GM12878 (cell line): ENCODE data around the gene SEPSECS. TPM values are rescaled to one million over a fixed set of nuclear protein-coding genes. Genes with fewer than 3 reads are reported as not detected.

ENCODE experiments used
- ATAC-seq: fragments of 200-7000 bp; cut with Tn5 transposase; 3 replicates; pipeline ENCODE4 v1.9.1; 2020; ENCODE audit warnings: mild to moderate bottlenecking, moderate library complexity
- BruUV-seq: library from RNA; stranded (reverse); fragments of 400-500 nt; replicated peaks from 2 replicates; lab custom pipeline; 2021; lab: Mats Ljungman, UMichigan
- CTCF ChIA-PET: fragments of 300-600 bp; sonication (Branson Sonifier 250); formaldehyde crosslinking; extraction: SDS; loops from one replicate; lab custom pipeline; 2021; ENCODE audit warnings: inconsistent platforms; lab: Yijun Ruan, JAX
- POLR2A ChIA-PET: fragments of 350-600 bp; formaldehyde crosslinking; extraction: SDS; loops from one replicate; lab custom pipeline; 2021; ENCODE audit warnings: inconsistent platforms; lab: Charles Lee
- RAD21 ChIA-PET: fragments of 300-600 bp; sonication (Branson Sonifier 250); formaldehyde crosslinking; loops from one replicate; lab custom pipeline; 2023; ENCODE audit warnings: antibody characterized with exemption; ENCODE audit not compliant: unreplicated experiment; lab: Charles Lee
- SMC1A ChIA-PET: fragments of 300-600 bp; sonication (Branson Sonifier 250); formaldehyde crosslinking; loops from one replicate; lab custom pipeline; 2023; ENCODE audit not compliant: unreplicated experiment, uncharacterized antibody; lab: Charles Lee
- DNase-seq: peaks from one replicate; pipeline ENCODE4 v3.0.0-alpha.2; 2011; ENCODE audit warnings: low read depth, low spot score
- FAIRE-seq: peaks from 3 replicates; lab custom pipeline; 2011; peaks lifted over from hg19 to GRCh38; lab: Jason Lieb, UNC
- H2AFZ ChIP-seq: 2 replicates; pipeline ENCODE4 v1.6.0; 2011; ENCODE audit warnings: low read depth, low read length, control low read depth; ENCODE audit not compliant: control insufficient read depth
- H3K27ac ChIP-seq: 2 replicates; pipeline ENCODE4 v1.5.1; 2011; ENCODE audit warnings: control low read depth; ENCODE audit not compliant: control insufficient read depth, insufficient read depth
- H3K27me3 ChIP-seq, 2 experiments: replicated peaks in 1 of 2; 2 replicates each; pipeline versions ENCODE4 v1.6.0 to v1.6.1; 2011; ENCODE audit warnings: low read length in 1 of 2; ENCODE audit not compliant: control insufficient read depth in 2 of 2, insufficient read depth in 2 of 2
- H3K36me3 ChIP-seq, 2 experiments: 2 replicates each; pipeline ENCODE4 v1.5.1; 2011; ENCODE audit warnings: low read length in 1 of 2; ENCODE audit not compliant: control insufficient read depth in 2 of 2, insufficient read depth in 2 of 2
- H3K4me1 ChIP-seq: 2 replicates; pipeline ENCODE4 v1.6.1; 2011; ENCODE audit warnings: mild to moderate bottlenecking, low read length, moderate library complexity, mixed read lengths; ENCODE audit not compliant: control insufficient read depth, insufficient read depth
- H3K4me2 ChIP-seq: 2 replicates; pipeline ENCODE4 v1.6.0; 2011; ENCODE audit warnings: control low read depth; ENCODE audit not compliant: control insufficient read depth, insufficient read depth
- H3K4me3 ChIP-seq: fragments of 200-600 bp; sonication (generic); 2 replicates; pipeline ENCODE4 v1.5.1; 2016
- H3K79me2 ChIP-seq: 2 replicates; pipeline ENCODE4 v1.6.0; 2011; ENCODE audit warnings: low read length; ENCODE audit not compliant: control insufficient read depth, insufficient read depth
- H3K9ac ChIP-seq: 2 replicates; pipeline ENCODE4 v1.8.0; 2011; ENCODE audit warnings: low read length, control low read depth, mixed read lengths; ENCODE audit not compliant: control insufficient read depth, insufficient read depth
- H3K9me3 ChIP-seq: replicated peaks from 3 replicates; pipeline ENCODE4 v1.5.1; 2011; ENCODE audit warnings: mild to moderate bottlenecking, low read length; ENCODE audit not compliant: control insufficient read depth, insufficient read depth
- H4K20me1 ChIP-seq: 2 replicates; pipeline ENCODE4 v1.6.0; 2011; ENCODE audit not compliant: control insufficient read depth, insufficient read depth
- ASH2L ChIP-seq: fragments of 300-600, 200-600 bp; sonication (generic); IDR thresholded peaks from 2 replicates; pipeline ENCODE4 v1.6.1; 2017; ENCODE audit warnings: low read depth, mild to moderate bottlenecking, borderline replicate concordance
- CHD1 ChIP-seq: IDR thresholded peaks from 2 replicates; pipeline ENCODE4 v1.6.1; 2012; ENCODE audit warnings: low read depth, low read length, improper control_type of control experiment
- CREB1 ChIP-seq: IDR thresholded peaks from 2 replicates; pipeline ENCODE4 v1.6.1; 2012; ENCODE audit warnings: low read depth, mild to moderate bottlenecking, inconsistent platforms
- JUND ChIP-seq: IDR thresholded peaks from 2 replicates; pipeline ENCODE4 v1.6.1; 2012; ENCODE audit warnings: low read depth, mild to moderate bottlenecking, low read length, improper control_type of control experiment, moderate library complexity
- KAT2A ChIP-seq: conservative IDR thresholded peaks from 2 replicates; pipeline ENCODE4 v1.6.1; 2011; ENCODE audit warnings: low read depth, low read length; ENCODE audit not compliant: control insufficient read depth
- POLR2A ChIP-seq: IDR thresholded peaks from 2 replicates; pipeline ENCODE4 v1.6.1; 2011; ENCODE audit warnings: low read depth, mild to moderate bottlenecking, low read length
- POLR2AphosphoS5 ChIP-seq: IDR thresholded peaks from 2 replicates; pipeline ENCODE4 v1.6.1; 2011; ENCODE audit warnings: mild to moderate bottlenecking, low read length, inconsistent platforms
- RELA ChIP-seq: fragments of 450-650 bp; IDR thresholded peaks from 2 replicates; pipeline ENCODE4 v1.8.0; 2014; ENCODE audit warnings: borderline replicate concordance; ENCODE audit not compliant: partially characterized antibody
- ZNF384 ChIP-seq: IDR thresholded peaks from 2 replicates; pipeline ENCODE4 v1.6.1; 2012; ENCODE audit warnings: low read depth, mild to moderate bottlenecking, low read length, improper control_type of control experiment, borderline replicate concordance
- WGBS: methylation state at CpG from one replicate; pipeline ENCODE4 v1.1.6; 2016; ENCODE audit warnings: low lambda C conversion rate; ENCODE audit not compliant: insufficient replicate concordance, insufficient coverage; ENCODE audit errors: missing lambda C conversion rate; 5-methylcytosine and 5-hydroxymethylcytosine counted together
- in situ Hi-C: fragments of 300-500 bp; cut with MboI; formaldehyde crosslinking; loops from 9 replicates; pipeline ENCODE4 v1.14.3; 2018; ENCODE audit warnings: mixed read lengths
- intact Hi-C: fragments of 100-400 bp; cut with micrococcal nuclease; formaldehyde crosslinking; loops from one replicate; pipeline ENCODE4 v1.14.2; 2022; ENCODE audit not compliant: unreplicated experiment
- polyA plus RNA-seq, 11 experiments: library from polyadenylated mRNA; depleted of rRNA in 4 of 11; unstranded in 6 of 11; stranded (reverse) in 5 of 11; fragments of >200 nt; fragmentation: Nextera tagmentation in 4 of 11; fragmentation: Illumina TruSeq in 1 of 11; extraction: Ambion mirVana in 4 of 11; extraction: Trizol in 1 of 11; gene quantifications; 1 replicate in 1 of 11; 2 replicates in 10 of 11; pipeline versions ENCODE4 v1.2.1 to v1.2.3, GENCODE V29; 2011 to 2016; ENCODE audit warnings: inconsistent platforms in 2 of 11, missing spikeins in 2 of 11, low read depth in 1 of 11
- total RNA-seq, 4 experiments: library from RNA; depleted of rRNA in 3 of 4; stranded (reverse); fragments of >200 nt in 3 of 4; fragmentation: Illumina TruSeq in 1 of 4; extraction: Trizol in 1 of 4; gene quantifications; 2 replicates each; pipeline versions ENCODE4 v1.2.1 to v1.2.3, GENCODE V29; 2013 to 2021

The SEPSECS gene
- total and polyA plus RNA-seq, 10 of the 15 experiments (the other 5 are each of a cell fraction or from before 2014, with no cell fraction given), result 2.8 to 15.8 (median 7.2) TPM

DNA sequence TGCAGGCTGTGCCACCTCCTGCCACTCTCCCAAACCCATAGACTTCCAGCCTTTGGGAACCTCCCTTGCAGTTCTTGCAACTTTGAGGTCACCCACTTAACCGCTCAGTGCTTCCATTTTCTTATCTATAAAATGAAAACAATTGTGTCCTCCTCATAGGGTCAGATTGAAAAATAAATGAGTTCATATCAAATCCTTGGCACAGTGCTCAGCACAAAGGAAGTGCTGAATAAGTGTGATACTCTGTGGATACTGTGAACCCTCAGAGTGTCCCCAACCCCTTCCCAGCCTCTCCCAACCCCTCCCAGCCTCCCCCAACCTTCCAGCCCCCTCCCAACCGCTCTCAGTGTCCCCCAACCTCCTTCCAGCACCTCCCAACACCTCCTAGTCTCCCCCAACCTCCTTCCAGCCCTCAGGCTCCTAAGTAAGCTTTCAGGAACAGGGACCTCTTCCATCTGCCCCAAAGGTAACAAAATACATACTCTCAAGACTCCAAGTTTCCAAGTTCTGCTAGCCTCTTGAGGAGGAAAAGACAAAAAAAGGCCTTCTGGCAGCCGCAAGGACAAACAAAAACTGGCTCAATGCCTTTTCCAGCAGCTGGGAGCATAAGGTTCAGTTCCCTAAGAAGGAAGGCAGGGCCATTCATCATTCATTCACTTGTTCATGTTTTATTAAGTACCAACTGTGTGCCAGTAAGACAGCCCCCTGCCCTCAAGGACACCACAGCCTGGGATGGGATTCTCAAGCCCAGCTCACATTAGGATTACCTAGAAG, 83.4 kb downstream of the SEPSECS start:
- RAD21 ChIA-PET, result no interaction called here
- FAIRE-seq, result no peak

DNA sequence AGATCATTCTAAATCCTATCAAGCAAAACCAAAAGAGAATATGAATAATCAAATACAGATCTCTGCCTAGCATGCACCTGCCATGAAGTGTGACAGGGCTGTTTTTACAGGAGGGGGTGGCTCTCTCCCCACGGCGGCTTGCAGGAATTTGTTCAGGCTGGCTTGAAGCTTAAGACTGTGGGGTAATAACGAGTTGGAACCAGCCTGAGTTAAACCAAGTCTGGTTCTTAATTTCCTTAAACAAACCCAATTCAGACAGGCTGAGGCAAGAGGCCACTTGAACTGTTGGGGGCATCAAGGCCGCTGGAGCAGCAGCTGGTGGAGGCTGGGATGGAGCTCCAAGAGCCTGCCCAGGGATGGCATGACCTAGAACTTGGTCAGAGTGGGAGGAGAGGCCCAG, 84.4 kb downstream of the SEPSECS start:
- SMC1A ChIA-PET, result no interaction called here

More for the DNA sequence above, 83.4 kb downstream of the SEPSECS start:
- ChIA-PET SMC1A (no interaction called here), CTCF (no interaction called here), POLR2A (no interaction called here)
- intact Hi-C loops (no loop called here), in situ Hi-C loops (no loop called here)
- WGBS, result 18% methylated on average over 2 of the region's 3 CpGs
- H3K27me3 ChIP-seq, result no peaks in the 10 kb centered on the region; a peak in 1 of 4 replicates
- H3K27ac ChIP-seq, result no peak overlapping the region
- BruUV-seq, result no TSS peak
- H2AFZ ChIP-seq, result no peak overlapping the region
- H3K9ac ChIP-seq, result no peak overlapping the region
- no peak overlapping the region for H3K4me2 ChIP-seq
- H3K36me3 ChIP-seq, result no peaks in the 10 kb centered on the region
- no peaks in the 10 kb centered on the region for H3K79me2 ChIP-seq
- no peak for TF ChIP-seq POLR2A
- TF ChIP-seq ASH2L, result no peak
- no peak for TF ChIP-seq RELA
- no peak for TF ChIP-seq ZNF384
- no peak for TF ChIP-seq CHD1
- TF ChIP-seq CREB1, result no peak
- TF ChIP-seq KAT2A, result no peak
- TF ChIP-seq POLR2AphosphoS5, result no peak
- H3K4me3 ChIP-seq, result no peak overlapping the region
- ATAC-seq (no peak), DNase-seq (no peak)
- H4K20me1 ChIP-seq, result no peaks in the 10 kb centered on the region
- H3K9me3 ChIP-seq, result no peaks in the 10 kb centered on the region; the same call in 2 of the 3 replicates
- H3K4me1 ChIP-seq, result no peaks in the 10 kb centered on the region

More for the DNA sequence above, 84.4 kb downstream of the SEPSECS start:
- H2AFZ ChIP-seq, result no peak overlapping the region
- no peak overlapping the region for H3K9ac ChIP-seq
- no TSS peak for BruUV-seq
- FAIRE-seq (no peak), DNase-seq (no peak), ATAC-seq (no peak)
- ChIA-PET RAD21 (no interaction called here), CTCF (no interaction called here), POLR2A (no interaction called here)
- no peaks in the 10 kb centered on the region; the same call in 2 of the 3 replicates for H3K9me3 ChIP-seq
- intact Hi-C loops, result no loop called here
- H3K4me1 ChIP-seq, result no peaks in the 10 kb centered on the region
- H3K27me3 ChIP-seq, result no peaks in the 10 kb centered on the region; a peak in 1 of 4 replicates
- no peaks in the 10 kb centered on the region for H3K36me3 ChIP-seq
- H3K4me2 ChIP-seq, result no peak overlapping the region
- no peaks in the 10 kb centered on the region for H4K20me1 ChIP-seq
- H3K4me3 ChIP-seq, result no peak overlapping the region
- TF ChIP-seq JUND, result no peak
- TF ChIP-seq, all 136 proteins: peak for 0
- WGBS, result 40% methylated on average over 4 of the region's 4 CpGs
- no peaks in the 10 kb centered on the region for H3K79me2 ChIP-seq
- in situ Hi-C loops, result no loop called here
- H3K27ac ChIP-seq, result no peak overlapping the region
